GM12875 (cell line): ENCODE measurements around the gene PDCD1LG2.

Experiments used
- H3K4me3 ChIP-seq: one replicate; pipeline ENCODE4 v1.5.1; 2011; ENCODE audit warnings: low read depth, low read length, control low read depth
- TF ChIP-seq, protein P1 (sequence below): IDR thresholded peaks from 2 replicates; pipeline ENCODE4 v1.5.1; 2011; ENCODE audit warnings: low read depth, mild to moderate bottlenecking, control low read depth, inconsistent platforms, low read length, moderate library complexity, borderline replicate concordance; ENCODE audit not compliant: insufficient read depth

PDCD1LG2 gene

DNA sequence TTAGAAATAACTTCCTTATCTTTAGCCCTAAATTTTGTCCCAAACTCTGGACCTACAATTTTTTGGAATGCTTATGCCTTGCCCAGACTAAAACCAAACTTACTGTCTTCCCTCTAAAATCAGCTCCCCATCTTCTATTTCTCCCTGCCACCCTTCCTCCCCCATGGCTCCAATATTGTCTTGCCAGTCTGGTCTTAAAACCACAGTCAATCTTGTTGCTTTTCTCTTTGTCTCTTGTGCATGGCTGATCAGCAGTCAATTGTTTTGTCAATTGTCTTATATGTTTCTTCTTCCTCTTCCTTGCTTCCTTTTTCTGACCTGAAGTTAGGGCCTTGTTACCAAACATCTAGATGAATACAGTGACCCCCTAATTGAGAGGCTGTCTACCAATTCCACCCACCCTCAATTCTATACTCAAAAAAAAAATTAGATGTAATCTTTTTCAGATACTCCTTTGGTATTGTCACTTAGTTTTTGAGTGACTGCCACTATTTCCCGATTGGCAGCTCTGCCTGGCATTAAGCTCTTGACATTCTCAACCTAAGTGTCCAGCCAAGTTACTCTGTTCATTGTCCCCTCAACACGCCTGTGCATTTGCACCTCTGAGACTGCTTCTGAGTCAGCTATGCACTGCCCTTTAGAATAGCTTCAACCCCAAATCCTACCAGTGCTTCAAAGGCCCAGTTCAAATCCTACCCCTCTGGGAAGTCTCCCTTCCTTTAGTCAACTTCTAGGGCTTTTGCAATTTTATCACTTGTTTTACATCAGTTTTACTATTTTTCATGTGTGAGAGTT is 2.5 kb downstream of the PDCD1LG2 start:
- TF ChIP-seq, protein P1, sequence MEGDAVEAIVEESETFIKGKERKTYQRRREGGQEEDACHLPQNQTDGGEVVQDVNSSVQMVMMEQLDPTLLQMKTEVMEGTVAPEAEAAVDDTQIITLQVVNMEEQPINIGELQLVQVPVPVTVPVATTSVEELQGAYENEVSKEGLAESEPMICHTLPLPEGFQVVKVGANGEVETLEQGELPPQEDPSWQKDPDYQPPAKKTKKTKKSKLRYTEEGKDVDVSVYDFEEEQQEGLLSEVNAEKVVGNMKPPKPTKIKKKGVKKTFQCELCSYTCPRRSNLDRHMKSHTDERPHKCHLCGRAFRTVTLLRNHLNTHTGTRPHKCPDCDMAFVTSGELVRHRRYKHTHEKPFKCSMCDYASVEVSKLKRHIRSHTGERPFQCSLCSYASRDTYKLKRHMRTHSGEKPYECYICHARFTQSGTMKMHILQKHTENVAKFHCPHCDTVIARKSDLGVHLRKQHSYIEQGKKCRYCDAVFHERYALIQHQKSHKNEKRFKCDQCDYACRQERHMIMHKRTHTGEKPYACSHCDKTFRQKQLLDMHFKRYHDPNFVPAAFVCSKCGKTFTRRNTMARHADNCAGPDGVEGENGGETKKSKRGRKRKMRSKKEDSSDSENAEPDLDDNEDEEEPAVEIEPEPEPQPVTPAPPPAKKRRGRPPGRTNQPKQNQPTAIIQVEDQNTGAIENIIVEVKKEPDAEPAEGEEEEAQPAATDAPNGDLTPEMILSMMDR, result no peak
- H3K4me3 ChIP-seq, result no peak overlapping the region

DNA sequence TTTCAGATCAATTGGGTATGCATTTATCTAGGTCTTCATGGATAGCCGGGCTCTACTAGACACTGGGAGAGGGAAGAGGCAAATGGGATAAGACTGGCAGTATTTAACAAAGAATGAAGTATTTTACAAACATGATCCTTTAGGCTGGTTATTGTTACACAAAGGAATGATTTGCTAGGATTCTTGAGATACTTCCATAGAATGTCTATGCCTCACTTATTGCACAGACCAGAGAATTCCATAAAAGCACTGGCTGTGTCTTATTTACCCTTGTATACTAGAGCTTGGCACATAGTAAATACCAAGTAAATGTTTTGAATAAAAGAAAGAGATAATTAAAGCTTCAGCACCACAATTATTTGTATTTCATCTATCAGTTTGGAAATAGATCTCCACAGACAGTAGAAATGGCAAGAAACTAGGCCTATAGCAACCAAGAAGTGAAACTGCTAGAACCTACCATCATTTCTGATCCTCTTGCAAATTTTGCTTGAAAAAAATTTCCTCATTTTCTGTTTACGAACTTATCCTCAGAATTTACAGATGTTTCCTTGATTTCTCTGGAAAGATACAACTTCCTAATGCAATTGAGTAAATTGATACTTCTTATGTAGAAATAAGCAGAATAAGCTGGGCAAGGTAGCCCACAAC is 3.8 kb downstream of the PDCD1LG2 start:
- TF ChIP-seq, protein P1, result no peak
- no peak overlapping the region for H3K4me3 ChIP-seq

DNA sequence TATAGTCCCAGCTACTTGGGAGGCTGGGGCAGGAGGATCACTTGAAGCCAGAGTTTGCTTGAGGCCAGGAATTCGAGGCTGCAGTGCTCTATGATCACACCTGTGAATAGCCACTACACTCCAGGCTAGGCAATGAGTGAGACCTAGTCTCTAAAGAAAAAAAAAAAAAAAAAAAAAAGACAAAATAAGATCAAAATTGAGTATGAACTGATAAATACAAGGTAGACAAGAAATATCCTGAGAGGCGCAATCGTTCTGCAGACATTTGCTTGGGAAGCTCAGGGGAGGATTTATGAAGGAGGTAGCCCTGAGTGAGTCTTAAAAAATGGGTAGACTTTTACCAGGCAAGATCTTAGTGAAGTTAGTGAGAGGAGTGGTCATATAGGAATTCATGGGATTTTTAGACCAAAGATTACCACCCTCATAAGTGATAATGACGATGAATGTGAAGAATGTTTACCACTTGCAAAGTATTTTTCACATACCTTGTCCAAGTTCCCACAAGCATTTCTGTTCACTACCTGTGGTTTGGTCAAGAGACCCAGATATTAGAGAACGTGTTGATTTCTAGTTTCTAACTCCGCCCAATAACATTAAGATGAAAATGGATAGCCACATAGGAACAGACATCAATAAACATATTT is 4.4 kb downstream of the PDCD1LG2 start:
- H3K4me3 ChIP-seq, result no peak overlapping the region
- TF ChIP-seq, protein P1, result no peak

DNA sequence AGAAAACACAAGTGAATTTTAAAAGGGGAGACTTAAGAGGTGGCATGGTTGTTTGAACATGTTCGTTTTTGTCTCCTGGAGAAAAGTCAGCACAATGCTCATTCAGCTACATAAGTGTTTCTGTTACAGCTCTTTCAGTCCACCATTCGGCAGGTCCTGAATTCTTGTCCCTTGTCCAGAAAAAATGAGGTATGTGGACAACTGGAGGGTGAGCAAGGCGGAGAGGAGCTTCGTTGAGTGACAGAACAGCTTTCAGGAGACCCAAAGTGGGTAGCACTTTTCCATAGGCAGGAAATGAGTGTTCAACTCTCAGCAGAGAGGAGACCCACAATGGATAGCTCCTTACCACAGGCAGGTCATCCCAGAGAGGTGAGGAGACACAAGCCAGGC is 4.9 kb downstream of the PDCD1LG2 start:
- TF ChIP-seq, protein P1, result no peak
- no peak overlapping the region for H3K4me3 ChIP-seq

DNA sequence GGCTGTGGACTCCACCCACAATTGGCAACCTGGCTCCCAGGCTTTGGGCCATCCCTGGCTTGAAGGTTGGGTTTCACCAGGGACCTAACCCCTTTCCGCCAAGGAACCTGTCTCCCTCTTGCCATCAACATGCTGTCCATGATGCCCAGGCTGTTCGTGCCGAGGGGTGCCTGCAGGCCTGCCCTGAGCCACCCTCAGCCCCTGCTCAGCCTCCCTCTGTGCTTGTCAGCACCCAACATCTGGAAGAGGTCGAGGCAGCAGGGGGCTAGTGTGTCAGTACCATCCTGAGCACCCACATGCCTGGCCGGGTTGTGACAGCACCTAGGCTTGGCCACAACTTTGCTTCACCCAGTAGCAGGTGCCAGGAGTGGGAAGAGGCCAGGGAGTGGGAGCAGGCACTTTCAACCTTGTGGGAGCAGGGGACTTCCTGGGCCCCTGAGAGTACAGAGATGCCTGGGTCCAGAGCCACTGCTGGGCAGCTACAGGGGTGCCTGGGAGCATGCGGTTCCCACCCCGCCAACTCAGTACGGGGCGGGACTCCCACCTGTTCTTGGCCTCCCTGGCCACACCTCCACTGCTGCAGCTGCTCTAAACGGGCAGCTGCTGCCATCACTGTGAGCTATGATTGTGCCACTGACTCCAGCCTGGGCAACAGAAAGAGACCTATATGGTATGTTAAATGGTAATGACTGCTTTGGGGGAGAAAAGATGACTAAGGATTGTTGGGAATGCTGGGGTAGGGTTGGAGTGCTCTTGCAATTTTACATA is 6.3 kb downstream of the PDCD1LG2 start:
- TF ChIP-seq, protein P1, result no peak
- no peak overlapping the region for H3K4me3 ChIP-seq

DNA sequence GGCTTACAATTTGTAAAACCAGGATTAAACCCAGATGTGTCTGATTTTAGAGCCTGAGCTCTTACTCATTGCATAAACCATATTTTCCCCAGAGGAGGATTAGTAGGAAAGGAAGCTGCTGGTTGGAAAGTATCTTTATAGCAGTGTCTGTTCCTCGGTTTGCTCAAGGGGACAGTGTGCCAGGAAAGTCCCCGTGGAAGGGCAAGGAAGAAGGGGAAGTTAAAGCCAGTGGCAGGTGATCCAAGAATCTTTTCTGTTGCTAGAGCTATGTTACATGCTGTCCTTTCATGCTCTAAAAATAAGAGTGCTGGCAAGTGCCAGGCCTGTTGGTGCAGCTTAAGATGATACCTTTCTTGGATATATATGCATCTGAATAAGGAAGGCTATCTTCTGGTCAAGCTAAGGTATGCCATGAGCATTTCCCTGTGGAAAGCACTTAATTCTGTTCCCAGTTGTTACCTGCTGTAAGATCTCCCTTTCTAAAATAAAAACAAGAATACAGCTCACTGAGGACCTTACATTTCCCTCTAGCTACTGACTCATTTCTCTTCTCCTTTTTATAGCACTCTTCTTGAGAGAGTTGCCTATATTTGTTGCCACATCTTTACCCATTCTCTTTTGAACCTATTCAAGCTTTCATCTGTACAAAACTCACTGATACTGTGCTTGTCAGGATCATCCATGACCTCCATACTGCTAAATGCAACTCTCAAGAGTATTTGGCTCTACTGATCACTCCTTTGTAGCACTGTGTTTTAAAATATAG is 8.0 kb downstream of the PDCD1LG2 start:
- no peak overlapping the region for H3K4me3 ChIP-seq
- TF ChIP-seq, protein P1, result no peak
